SH-SY5Y (cell line): ENCODE results near the gene SMLR1.

Experiments
- GATA2 ChIP-seq: IDR thresholded peaks from 2 replicates; pipeline ENCODE4 v1.6.1; 2011; ENCODE audit warnings: mild to moderate bottlenecking, low read depth, low read length
- GATA3 ChIP-seq: IDR thresholded peaks from 2 replicates; pipeline ENCODE4 v1.6.1; 2011; ENCODE audit warnings: low read depth, mild to moderate bottlenecking, low read length, moderate library complexity

- TF ChIP-seq GATA2 (no peak), GATA3 (no peak)
Observed at GRCh38 chr6:130831607-130832006, 4.4 kb downstream of the SMLR1 start.
